Measurements from ENCODE around the gene NOC4L.

Gene NOC4L

DNA sequence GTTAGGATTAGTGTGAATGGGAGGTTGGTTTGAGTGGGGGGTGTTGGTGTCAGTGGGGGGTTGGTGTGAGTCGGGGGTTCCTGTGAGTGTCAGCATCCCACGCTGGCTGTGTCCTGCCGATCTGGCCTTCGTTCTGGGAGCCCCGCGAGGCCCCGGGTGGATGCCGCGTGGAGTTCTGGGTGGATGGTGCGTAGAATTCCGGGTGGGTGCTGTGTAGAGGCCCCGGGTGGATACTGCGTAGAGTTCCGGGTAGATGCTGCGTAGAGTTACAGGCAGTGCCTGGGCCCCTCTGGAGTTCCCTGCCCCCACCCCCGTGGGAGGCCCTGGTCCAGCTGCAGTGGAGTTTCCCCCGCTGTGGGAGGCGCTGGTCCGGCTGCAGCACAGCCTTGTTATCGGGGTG, 8.7 kb downstream of the NOC4L start:
- DNase-seq (ENCODE audit: low read depth): no peak
- H3K4me3 ChIP-seq (replicated peaks; ENCODE audit: low read depth, low read length): no peak overlapping the region
- TF ChIP-seq, protein P1, sequence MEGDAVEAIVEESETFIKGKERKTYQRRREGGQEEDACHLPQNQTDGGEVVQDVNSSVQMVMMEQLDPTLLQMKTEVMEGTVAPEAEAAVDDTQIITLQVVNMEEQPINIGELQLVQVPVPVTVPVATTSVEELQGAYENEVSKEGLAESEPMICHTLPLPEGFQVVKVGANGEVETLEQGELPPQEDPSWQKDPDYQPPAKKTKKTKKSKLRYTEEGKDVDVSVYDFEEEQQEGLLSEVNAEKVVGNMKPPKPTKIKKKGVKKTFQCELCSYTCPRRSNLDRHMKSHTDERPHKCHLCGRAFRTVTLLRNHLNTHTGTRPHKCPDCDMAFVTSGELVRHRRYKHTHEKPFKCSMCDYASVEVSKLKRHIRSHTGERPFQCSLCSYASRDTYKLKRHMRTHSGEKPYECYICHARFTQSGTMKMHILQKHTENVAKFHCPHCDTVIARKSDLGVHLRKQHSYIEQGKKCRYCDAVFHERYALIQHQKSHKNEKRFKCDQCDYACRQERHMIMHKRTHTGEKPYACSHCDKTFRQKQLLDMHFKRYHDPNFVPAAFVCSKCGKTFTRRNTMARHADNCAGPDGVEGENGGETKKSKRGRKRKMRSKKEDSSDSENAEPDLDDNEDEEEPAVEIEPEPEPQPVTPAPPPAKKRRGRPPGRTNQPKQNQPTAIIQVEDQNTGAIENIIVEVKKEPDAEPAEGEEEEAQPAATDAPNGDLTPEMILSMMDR (IDR thresholded peaks at IDR 0.05; ENCODE audit: low read length, missing control alignments): no peak

DNA sequence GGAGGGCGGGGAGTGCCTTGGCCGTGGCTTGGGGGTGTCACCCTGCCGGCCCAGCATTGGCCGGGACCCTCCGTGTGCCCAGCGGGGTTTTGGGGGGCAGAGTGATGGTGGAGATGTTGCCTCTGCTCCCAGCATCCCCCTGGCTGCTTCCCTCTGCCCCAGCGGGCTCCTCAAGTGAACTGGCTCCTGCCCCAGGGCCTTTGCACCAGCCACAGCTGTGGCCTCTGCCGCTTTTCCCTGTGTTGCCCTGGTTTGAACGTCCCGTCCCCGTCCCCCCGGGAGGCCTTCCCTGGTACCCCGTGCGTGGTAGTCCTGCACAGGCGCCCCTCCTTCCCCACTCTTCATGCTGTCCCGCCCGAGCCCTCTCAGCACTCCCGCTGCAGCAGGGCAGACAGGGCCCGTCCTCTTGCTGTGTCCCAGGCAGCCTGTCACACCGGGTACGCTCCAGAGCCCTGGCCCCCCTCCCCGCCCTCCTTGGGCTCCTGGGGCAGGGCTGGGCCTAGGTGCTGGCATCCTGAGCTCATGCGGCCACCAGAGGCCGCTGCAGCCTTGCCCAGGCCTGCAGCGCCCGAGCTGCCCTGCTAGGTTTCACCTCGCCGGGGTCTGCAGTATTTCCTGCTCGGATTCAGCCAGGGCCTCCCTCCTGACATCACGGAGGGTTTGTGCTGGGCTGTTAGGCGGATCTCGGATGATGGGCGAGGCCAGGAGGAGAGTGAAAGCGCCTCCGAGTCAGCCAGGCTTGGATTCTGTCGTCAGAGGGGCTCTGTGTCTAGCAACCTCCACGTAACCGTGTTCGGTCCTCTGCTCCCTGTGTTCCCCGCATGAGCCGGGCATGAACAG, 9.5 kb downstream of the NOC4L start:
- DNase-seq (ENCODE audit: low read depth): peak; percentile 79
- no peak overlapping the region for H3K4me3 ChIP-seq (replicated peaks; ENCODE audit: low read depth, low read length)
- TF ChIP-seq, protein P1 (IDR thresholded peaks at IDR 0.05; ENCODE audit: low read length, missing control alignments): peak; percentile 87

DNA sequence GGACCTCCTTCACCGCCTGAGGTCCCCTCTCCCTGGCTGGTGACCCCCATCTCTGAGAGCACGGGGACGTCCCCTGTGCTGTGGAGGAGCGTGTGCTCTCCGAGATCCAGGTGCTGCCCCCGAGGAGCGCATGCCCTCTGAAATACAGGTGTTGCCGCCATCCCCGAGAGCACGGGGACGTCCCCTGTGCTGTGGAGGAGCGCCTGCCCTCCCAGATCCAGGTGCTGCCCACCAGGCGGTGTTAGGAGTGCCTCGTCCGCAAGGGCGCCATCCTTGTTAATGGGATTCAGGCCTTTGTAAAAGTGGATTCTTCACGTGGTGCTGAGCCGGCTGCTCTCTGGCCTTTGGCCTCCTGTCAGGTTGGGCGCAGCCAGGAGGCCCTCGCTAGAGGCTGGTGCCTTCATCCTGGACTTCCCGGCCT, 10.1 kb downstream of the NOC4L start:
- TF ChIP-seq, protein P1 (IDR thresholded peaks at IDR 0.05; ENCODE audit: low read length, missing control alignments): no peak
- no peak for DNase-seq (ENCODE audit: low read depth)
- H3K4me3 ChIP-seq (replicated peaks; ENCODE audit: low read depth, low read length): no peak overlapping the region

DNA sequence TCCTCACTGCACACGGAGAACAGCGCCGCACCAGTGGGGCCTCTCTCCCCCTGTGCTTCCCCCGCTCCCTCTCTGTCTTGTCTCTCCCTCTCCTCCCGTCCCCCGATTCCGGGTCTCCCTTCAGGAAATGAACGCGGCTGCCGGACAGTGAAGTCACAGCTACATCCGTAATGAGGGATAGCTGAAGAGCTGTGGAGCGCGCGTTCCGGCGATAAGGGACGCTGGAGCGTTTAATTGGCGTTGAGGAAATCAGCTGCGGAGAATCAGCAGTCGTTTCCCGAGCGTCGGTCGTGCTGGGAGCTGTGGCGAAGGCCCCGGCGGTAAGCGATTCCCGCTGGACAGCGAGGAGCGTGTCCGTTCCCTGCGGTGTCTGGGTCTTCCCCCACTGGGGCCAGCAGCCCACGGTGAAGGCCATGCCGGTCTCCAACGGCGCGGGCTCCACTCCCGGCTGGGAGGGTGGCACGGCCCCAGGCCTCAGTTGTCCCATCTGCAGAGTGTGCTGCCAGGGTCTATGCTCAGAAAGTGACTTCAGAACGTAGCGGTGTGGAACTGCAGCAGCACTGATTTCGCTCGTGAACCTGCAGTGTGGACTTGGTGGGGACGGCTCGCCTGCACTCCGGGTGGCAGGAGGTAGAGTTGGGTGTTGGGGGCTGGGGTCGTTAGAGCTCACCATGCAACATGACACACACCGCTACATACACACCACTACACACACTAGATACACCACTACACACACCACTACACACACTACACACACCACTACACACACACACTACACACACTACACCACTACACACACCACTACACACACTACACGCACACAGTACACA, 10.9 kb downstream of the NOC4L start:
- TF ChIP-seq, protein P1 (IDR thresholded peaks at IDR 0.05; ENCODE audit: low read length, missing control alignments): no peak
- peak; percentile 17 for DNase-seq (ENCODE audit: low read depth)

DNA sequence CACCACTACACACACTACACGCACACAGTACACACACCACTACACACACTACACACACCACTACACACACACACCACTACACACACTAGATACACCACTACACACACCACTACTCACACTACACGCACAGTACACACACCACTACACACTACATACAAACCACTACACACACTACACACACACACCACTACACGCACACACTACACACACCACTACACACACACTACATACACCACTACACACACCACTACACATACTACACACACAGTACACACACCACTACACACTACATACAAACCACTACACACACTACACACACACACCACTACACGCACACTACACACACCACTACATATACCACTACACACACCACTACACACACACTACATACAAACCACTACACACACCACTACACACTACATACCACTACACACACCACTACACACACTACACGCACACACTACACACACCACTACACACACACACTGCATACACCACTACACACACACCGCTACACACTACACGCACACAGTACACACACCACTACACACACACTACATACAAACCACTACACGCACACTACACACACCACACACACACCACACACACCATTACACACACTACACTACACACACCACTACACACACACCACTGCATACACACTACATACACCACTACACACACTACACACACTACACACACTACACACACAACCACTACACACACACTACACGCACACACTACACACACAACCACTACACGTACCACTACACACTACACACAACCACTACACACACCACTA, 11.7 kb downstream of the NOC4L start:
- no peak for DNase-seq (ENCODE audit: low read depth)
- H3K4me3 ChIP-seq (replicated peaks; ENCODE audit: low read depth, low read length): no peak overlapping the region
- TF ChIP-seq, protein P1 (IDR thresholded peaks at IDR 0.05; ENCODE audit: low read length, missing control alignments): no peak

More for the DNA sequence above, 10.9 kb downstream of the NOC4L start:
- no peak overlapping the region for H3K4me3 ChIP-seq (replicated peaks; ENCODE audit: low read depth, low read length)

DNA sequence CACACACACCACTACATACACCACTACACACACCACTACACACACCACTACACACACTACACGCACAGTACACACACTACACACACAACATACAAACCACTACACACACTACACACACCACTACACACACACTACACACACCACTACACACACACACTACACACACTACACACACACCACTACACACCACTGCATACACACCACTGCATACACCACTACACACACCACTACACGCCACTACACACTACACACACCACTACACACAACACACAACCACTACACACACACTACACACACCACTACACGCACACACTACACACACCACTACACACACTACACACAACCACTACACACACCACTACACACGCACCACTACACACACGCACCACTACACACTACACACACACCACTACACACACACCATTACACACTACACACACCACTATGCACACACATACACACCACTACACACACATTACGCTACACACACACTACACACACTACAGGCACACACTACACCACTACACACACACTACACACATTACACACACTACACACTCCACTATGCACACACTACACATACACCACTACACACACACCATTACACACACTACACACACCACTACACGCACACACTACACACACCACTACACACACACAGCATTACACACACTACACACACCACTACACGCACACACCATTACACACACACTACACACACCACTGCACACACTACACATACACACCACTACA, 12.5 kb downstream of the NOC4L start:
- TF ChIP-seq, protein P1 (IDR thresholded peaks at IDR 0.05; ENCODE audit: low read length, missing control alignments): no peak
- no peak for DNase-seq (ENCODE audit: low read depth)
- no peak overlapping the region for H3K4me3 ChIP-seq (replicated peaks; ENCODE audit: low read depth, low read length)

Measured in fibroblast of pulmonary artery (primary cell).